GM23338 (cell line): Measurements from ENCODE around the gene SNCA. TPM values are rescaled to one million over a fixed set of nuclear protein-coding genes. Genes with fewer than 3 reads are reported as not detected.
A peak's percentile ranks its signal among the peaks of the same experiment; 100 is the strongest.

Experiments
- ATAC-seq: fragments of 200-7000 bp; cut with Tn5 transposase; 3 replicates; pipeline ENCODE4 v1.9.1; 2020
- DNase-seq: peaks from one replicate; pipeline ENCODE4 v3.0.0-alpha.2; 2015; ENCODE audit warnings: low spot score
- H2AFZ ChIP-seq: fragments of 200-600 bp; sonication (generic); 2 replicates; pipeline ENCODE4 v1.8.0; 2016; ENCODE audit warnings: antibody characterized with exemption, mild to moderate bottlenecking, moderate library complexity
- H3F3A ChIP-seq: fragments of 200-600 bp; sonication (generic); replicated peaks from 2 replicates; pipeline ENCODE4 v1.8.0; 2017; ENCODE audit warnings: antibody characterized with exemption, mixed run types, low read depth
- H3K27ac ChIP-seq: fragments of 200-600 bp; sonication (generic); 2 replicates; pipeline ENCODE4 v1.6.1; 2016; ENCODE audit warnings: low read depth
- H3K27me3 ChIP-seq: fragments of 200-600 bp; sonication (generic); 2 replicates; pipeline ENCODE4 v1.8.0; 2016; ENCODE audit warnings: mild to moderate bottlenecking, mixed run types, moderate library complexity; ENCODE audit not compliant: insufficient read depth
- H3K36me3 ChIP-seq: fragments of 200-600 bp; sonication (generic); 2 replicates; pipeline ENCODE4 v1.8.0; 2016; ENCODE audit warnings: mild to moderate bottlenecking; ENCODE audit not compliant: insufficient read depth
- H3K4me1 ChIP-seq: fragments of 200-600 bp; sonication (generic); 2 replicates; pipeline ENCODE4 v1.8.0; 2016; ENCODE audit warnings: mild to moderate bottlenecking, moderate library complexity; ENCODE audit not compliant: insufficient read depth
- H3K4me2 ChIP-seq: fragments of 200-600 bp; sonication (generic); 2 replicates; pipeline ENCODE4 v1.7.1; 2017; ENCODE audit warnings: mixed run types
- H3K4me3 ChIP-seq: fragments of 200-600 bp; sonication (generic); 2 replicates; pipeline ENCODE4 v1.6.1; 2016; ENCODE audit warnings: mixed run types
- H3K79me2 ChIP-seq: fragments of 200-600 bp; sonication (generic); replicated peaks from 2 replicates; pipeline ENCODE4 v1.8.0; 2017; ENCODE audit warnings: mild to moderate bottlenecking; ENCODE audit not compliant: insufficient read depth
- H3K9me2 ChIP-seq: fragments of 200-600 bp; sonication (generic); 2 replicates; pipeline ENCODE4 v1.8.0; 2017; ENCODE audit not compliant: insufficient read depth
- H4K20me1 ChIP-seq: fragments of 200-600 bp; sonication (generic); replicated peaks from 2 replicates; pipeline ENCODE4 v1.8.0; 2017; ENCODE audit warnings: mild to moderate bottlenecking; ENCODE audit not compliant: insufficient read depth
- H3K27ac Mint-ChIP-seq: 2 replicates; pipeline ENCODE4 v1.8.0; 2020; ENCODE audit warnings: inconsistent platforms, mild to moderate bottlenecking, moderate library complexity, mixed read lengths
- H3K27me3 Mint-ChIP-seq: 3 replicates; pipeline ENCODE4 v1.8.0; 2022; ENCODE audit warnings: low read depth, mild to moderate bottlenecking, moderate library complexity, mixed read lengths, inconsistent platforms; ENCODE audit not compliant: insufficient read depth, poor library complexity
- H3K36me3 Mint-ChIP-seq: 3 replicates; pipeline ENCODE4 v1.8.0; 2021; ENCODE audit warnings: low read depth, mild to moderate bottlenecking, inconsistent platforms, moderate library complexity, mixed read lengths
- H3K4me1 Mint-ChIP-seq: 3 replicates; pipeline ENCODE4 v1.8.0; 2020; ENCODE audit warnings: mild to moderate bottlenecking, inconsistent platforms, mixed read lengths
- H3K4me3 Mint-ChIP-seq: 3 replicates; pipeline ENCODE4 v1.8.0; 2021; ENCODE audit warnings: moderate library complexity, mild to moderate bottlenecking, inconsistent platforms, mixed read lengths
- H3K9me3 Mint-ChIP-seq: 3 replicates; pipeline ENCODE4 v1.8.0; 2020; ENCODE audit warnings: moderate library complexity, mild to moderate bottlenecking, inconsistent platforms, mixed read lengths
- ZNF114 ChIP-seq: fragments of 250-450 bp; sonication (Bioruptor Pico); IDR thresholded peaks from 2 replicates; pipeline ENCODE4 v1.5.0; 2020; ENCODE audit warnings: mild to moderate bottlenecking, moderate library complexity
- polyA plus RNA-seq: library from polyadenylated mRNA; unstranded; fragments of >200 nt; fragmentation: Nextera tagmentation; extraction: Ambion mirVana; gene quantifications from 2 replicates; pipeline ENCODE4 v1.2.1, GENCODE V29; 2016
- total RNA-seq: library from RNA; depleted of rRNA; stranded (reverse); fragments of >200 nt; shearing (Covaris generic); gene quantifications from 2 replicates; pipeline ENCODE4 v1.2.3, GENCODE V29; 2014; rRNA removed
- TF ChIP-seq, protein P1 (sequence below): IDR thresholded peaks from 2 replicates; pipeline ENCODE4 v1.6.1; 2016; ENCODE audit warnings: antibody characterized with exemption
- TF ChIP-seq, protein P2 (sequence below): IDR thresholded peaks from one replicate; pipeline ENCODE4 v1.6.1; 2018; ENCODE audit warnings: antibody characterized with exemption; ENCODE audit not compliant: unreplicated experiment
- TF ChIP-seq, protein P3 (sequence below): fragments of 250-450 bp; sonication (Bioruptor Pico); IDR thresholded peaks from 2 replicates; pipeline ENCODE4 v1.5.0; 2020; ENCODE audit warnings: mild to moderate bottlenecking, moderate library complexity

Gene SNCA
- total and polyA plus RNA-seq, 2 experiments from 2014 or later, result 15.6 to 31.1 TPM

DNA sequence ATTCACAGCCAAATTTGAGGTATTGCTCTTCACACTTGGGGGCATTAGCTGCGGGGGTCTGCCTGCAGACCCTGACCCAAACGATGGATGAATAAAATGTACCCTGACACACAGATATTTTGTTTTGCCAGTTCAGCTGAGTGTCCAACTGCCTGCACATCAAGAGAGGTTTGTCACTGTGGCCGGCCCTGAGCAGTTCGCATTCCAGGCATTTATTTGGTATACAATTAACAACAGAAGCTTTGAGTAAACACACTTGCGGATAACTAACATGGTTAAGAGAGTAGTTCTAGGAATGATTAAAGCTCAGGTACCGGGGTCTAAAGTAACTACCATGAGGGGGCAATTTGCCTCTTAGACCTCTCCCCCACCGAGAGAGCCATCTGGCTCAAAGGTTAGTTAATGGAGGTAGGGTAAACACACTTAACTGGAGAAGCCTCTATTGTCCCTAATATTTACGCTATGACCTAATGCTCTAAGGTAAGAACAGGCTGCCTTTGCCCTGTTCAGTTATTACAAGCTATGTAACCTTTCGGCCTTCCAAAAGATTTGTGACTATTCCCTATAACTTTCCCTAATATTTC is 162.0 kb downstream of the SNCA start:
- Mint-ChIP-seq H3K4me3 (no peak overlapping the region), H3K27me3 (peaks cover 3% of the 10 kb centered on the region), H3K27ac (no peak overlapping the region), H3K36me3 (peaks cover 9% of the 10 kb centered on the region), H3K9me3 (peaks cover 25% of the 10 kb centered on the region), H3K4me1 (peaks cover 7% of the 10 kb centered on the region; the same call in 2 of the 3 replicates)
- H3K4me1 ChIP-seq, result no peaks in the 10 kb centered on the region
- H3K27ac ChIP-seq, result no peak overlapping the region
- no peaks in the 10 kb centered on the region for H3F3A ChIP-seq
- H3K79me2 ChIP-seq, result no peaks in the 10 kb centered on the region
- no peak overlapping the region for H2AFZ ChIP-seq
- H3K27me3 ChIP-seq, result no peaks in the 10 kb centered on the region
- no peaks in the 10 kb centered on the region for H4K20me1 ChIP-seq
- no peaks in the 10 kb centered on the region for H3K36me3 ChIP-seq
- ATAC-seq (no peak), DNase-seq (peak; percentile 3)
- no peak overlapping the region for H3K4me2 ChIP-seq
- TF ChIP-seq, protein P1, sequence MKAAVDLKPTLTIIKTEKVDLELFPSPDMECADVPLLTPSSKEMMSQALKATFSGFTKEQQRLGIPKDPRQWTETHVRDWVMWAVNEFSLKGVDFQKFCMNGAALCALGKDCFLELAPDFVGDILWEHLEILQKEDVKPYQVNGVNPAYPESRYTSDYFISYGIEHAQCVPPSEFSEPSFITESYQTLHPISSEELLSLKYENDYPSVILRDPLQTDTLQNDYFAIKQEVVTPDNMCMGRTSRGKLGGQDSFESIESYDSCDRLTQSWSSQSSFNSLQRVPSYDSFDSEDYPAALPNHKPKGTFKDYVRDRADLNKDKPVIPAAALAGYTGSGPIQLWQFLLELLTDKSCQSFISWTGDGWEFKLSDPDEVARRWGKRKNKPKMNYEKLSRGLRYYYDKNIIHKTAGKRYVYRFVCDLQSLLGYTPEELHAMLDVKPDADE, result no peak
- TF ChIP-seq, protein P2, sequence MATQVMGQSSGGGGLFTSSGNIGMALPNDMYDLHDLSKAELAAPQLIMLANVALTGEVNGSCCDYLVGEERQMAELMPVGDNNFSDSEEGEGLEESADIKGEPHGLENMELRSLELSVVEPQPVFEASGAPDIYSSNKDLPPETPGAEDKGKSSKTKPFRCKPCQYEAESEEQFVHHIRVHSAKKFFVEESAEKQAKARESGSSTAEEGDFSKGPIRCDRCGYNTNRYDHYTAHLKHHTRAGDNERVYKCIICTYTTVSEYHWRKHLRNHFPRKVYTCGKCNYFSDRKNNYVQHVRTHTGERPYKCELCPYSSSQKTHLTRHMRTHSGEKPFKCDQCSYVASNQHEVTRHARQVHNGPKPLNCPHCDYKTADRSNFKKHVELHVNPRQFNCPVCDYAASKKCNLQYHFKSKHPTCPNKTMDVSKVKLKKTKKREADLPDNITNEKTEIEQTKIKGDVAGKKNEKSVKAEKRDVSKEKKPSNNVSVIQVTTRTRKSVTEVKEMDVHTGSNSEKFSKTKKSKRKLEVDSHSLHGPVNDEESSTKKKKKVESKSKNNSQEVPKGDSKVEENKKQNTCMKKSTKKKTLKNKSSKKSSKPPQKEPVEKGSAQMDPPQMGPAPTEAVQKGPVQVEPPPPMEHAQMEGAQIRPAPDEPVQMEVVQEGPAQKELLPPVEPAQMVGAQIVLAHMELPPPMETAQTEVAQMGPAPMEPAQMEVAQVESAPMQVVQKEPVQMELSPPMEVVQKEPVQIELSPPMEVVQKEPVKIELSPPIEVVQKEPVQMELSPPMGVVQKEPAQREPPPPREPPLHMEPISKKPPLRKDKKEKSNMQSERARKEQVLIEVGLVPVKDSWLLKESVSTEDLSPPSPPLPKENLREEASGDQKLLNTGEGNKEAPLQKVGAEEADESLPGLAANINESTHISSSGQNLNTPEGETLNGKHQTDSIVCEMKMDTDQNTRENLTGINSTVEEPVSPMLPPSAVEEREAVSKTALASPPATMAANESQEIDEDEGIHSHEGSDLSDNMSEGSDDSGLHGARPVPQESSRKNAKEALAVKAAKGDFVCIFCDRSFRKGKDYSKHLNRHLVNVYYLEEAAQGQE, result no peak
- TF ChIP-seq, protein P3, sequence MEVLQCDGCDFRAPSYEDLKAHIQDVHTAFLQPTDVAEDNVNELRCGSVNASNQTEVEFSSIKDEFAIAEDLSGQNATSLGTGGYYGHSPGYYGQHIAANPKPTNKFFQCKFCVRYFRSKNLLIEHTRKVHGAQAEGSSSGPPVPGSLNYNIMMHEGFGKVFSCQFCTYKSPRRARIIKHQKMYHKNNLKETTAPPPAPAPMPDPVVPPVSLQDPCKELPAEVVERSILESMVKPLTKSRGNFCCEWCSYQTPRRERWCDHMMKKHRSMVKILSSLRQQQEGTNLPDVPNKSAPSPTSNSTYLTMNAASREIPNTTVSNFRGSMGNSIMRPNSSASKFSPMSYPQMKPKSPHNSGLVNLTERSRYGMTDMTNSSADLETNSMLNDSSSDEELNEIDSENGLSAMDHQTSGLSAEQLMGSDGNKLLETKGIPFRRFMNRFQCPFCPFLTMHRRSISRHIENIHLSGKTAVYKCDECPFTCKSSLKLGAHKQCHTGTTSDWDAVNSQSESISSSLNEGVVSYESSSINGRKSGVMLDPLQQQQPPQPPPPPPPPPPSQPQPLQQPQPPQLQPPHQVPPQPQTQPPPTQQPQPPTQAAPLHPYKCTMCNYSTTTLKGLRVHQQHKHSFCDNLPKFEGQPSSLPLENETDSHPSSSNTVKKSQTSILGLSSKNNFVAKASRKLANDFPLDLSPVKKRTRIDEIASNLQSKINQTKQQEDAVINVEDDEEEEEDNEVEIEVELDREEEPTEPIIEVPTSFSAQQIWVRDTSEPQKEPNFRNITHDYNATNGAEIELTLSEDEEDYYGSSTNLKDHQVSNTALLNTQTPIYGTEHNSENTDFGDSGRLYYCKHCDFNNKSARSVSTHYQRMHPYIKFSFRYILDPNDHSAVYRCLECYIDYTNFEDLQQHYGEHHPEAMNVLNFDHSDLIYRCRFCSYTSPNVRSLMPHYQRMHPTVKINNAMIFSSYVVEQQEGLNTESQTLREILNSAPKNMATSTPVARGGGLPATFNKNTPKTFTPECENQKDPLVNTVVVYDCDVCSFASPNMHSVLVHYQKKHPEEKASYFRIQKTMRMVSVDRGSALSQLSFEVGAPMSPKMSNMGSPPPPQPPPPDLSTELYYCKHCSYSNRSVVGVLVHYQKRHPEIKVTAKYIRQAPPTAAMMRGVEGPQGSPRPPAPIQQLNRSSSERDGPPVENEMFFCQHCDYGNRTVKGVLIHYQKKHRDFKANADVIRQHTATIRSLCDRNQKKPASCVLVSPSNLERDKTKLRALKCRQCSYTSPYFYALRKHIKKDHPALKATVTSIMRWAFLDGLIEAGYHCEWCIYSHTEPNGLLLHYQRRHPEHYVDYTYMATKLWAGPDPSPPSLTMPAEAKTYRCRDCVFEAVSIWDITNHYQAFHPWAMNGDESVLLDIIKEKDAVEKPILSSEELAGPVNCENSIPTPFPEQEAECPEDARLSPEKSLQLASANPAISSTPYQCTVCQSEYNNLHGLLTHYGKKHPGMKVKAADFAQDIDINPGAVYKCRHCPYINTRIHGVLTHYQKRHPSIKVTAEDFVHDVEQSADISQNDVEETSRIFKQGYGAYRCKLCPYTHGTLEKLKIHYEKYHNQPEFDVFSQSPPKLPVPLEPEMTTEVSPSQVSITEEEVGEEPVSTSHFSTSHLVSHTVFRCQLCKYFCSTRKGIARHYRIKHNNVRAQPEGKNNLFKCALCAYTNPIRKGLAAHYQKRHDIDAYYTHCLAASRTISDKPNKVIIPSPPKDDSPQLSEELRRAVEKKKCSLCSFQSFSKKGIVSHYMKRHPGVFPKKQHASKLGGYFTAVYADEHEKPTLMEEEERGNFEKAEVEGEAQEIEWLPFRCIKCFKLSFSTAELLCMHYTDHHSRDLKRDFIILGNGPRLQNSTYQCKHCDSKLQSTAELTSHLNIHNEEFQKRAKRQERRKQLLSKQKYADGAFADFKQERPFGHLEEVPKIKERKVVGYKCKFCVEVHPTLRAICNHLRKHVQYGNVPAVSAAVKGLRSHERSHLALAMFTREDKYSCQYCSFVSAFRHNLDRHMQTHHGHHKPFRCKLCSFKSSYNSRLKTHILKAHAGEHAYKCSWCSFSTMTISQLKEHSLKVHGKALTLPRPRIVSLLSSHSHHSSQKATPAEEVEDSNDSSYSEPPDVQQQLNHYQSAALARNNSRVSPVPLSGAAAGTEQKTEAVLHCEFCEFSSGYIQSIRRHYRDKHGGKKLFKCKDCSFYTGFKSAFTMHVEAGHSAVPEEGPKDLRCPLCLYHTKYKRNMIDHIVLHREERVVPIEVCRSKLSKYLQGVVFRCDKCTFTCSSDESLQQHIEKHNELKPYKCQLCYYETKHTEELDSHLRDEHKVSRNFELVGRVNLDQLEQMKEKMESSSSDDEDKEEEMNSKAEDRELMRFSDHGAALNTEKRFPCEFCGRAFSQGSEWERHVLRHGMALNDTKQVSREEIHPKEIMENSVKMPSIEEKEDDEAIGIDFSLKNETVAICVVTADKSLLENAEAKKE (CRISPR knock-in tag), result no peak
- no peak for TF ChIP-seq ZNF114
- no peaks in the 10 kb centered on the region for H3K9me2 ChIP-seq
- H3K4me3 ChIP-seq, result no peak overlapping the region

Other genes with a start within 250 kb of the SNCA start
- gene MMRN1, start 57.7 kb upstream of the SNCA start, total RNA-seq, result not detected in 2 replicates
- gene MMRN1, start 57.7 kb upstream of the SNCA start, polyA plus RNA-seq, result not detected in 2 replicates